GM18520 (cell line): Measurements from ENCODE around the gene AREL1.
"Not testable (repeated sequence)": the region's sequence is repeated elsewhere in the genome, so short reads cannot be mapped to it uniquely, and the experiment has no call there.

Experiments used
- ATAC-seq: cut with Tn5 transposase; IDR thresholded peaks from one replicate; pipeline ENCODE4 v1.9.1; 2021; ENCODE audit not compliant: unreplicated experiment

Gene AREL1

GRCh38 chr14:74712499-74713394, at the start of gene AREL1, which contains the start of gene FCF1:
TSS of gene AREL1 (minus strand) at chr14:74713080. CDS start at chr14:74685615, 27,465 bp downstream.
TSS of gene FCF1 (plus strand) at chr14:74713144. CDS start at chr14:74713198, 54 bp downstream.
- peak; percentile 88 for ATAC-seq

- ATAC-seq, result not testable (repeated sequence)
Observed at GRCh38 chr14:74758505-74758904, 45.6 kb upstream of the AREL1 start.

GRCh38 chr14:74756326-74756725, 43.4 kb upstream of the AREL1 start:
- ATAC-seq, result no peak

GRCh38 chr14:74754899-74755298, 42.0 kb upstream of the AREL1 start:
- ATAC-seq, result no peak

- no peak for ATAC-seq
Observed at GRCh38 chr14:74754157-74754556, 41.3 kb upstream of the AREL1 start.

- no peak for ATAC-seq
Observed at GRCh38 chr14:74747237-74747636, 34.4 kb upstream of the AREL1 start.

- no peak for ATAC-seq
Observed at GRCh38 chr14:74739293-74740030, 26.6 kb upstream of the AREL1 start.

- no peak for ATAC-seq
Observed at GRCh38 chr14:74737753-74738325, 25.0 kb upstream of the AREL1 start.

GRCh38 chr14:74735125-74735524, 22.2 kb upstream of the AREL1 start:
- no peak for ATAC-seq

- no peak for ATAC-seq
Observed at GRCh38 chr14:74733221-74733620, 20.3 kb upstream of the AREL1 start.

GRCh38 chr14:74732387-74732786, 19.5 kb upstream of the AREL1 start:
- ATAC-seq, result no peak

GRCh38 chr14:74723134-74723533, 10.3 kb upstream of the AREL1 start:
- no peak for ATAC-seq

- no peak for ATAC-seq
Observed at GRCh38 chr14:74720526-74720925, 7.6 kb upstream of the AREL1 start.

GRCh38 chr14:74713395-74713735, 485 bp upstream of the AREL1 start:
- no peak for ATAC-seq

GRCh38 chr14:74711651-74712050, 1.2 kb downstream of the AREL1 start:
- no peak for ATAC-seq

- ATAC-seq, result no peak
Observed at GRCh38 chr14:74710480-74710879, 2.4 kb downstream of the AREL1 start.

GRCh38 chr14:74705613-74706500, 7.0 kb downstream of the AREL1 start:
- no peak for ATAC-seq

GRCh38 chr14:74704656-74705055, 8.2 kb downstream of the AREL1 start:
- ATAC-seq, result no peak

- ATAC-seq, result no peak
Observed at GRCh38 chr14:74703043-74703442, 9.8 kb downstream of the AREL1 start.

GRCh38 chr14:74702293-74702692, 10.6 kb downstream of the AREL1 start:
- ATAC-seq, result no peak

- no peak for ATAC-seq
Observed at GRCh38 chr14:74698465-74698864, 14.4 kb downstream of the AREL1 start.
